GM23338 (cell line): ENCODE results near the gene SLC38A10. TPM values are rescaled to one million over a fixed set of nuclear protein-coding genes. Genes with fewer than 3 reads are reported as not detected.
A peak's percentile ranks its signal among the peaks of the same experiment; 100 is the strongest.

Experiments
- ATAC-seq: fragments of 200-7000 bp; cut with Tn5 transposase; 3 replicates; pipeline ENCODE4 v1.9.1; 2020
- DNase-seq: peaks from one replicate; pipeline ENCODE4 v3.0.0-alpha.2; 2015; ENCODE audit warnings: low spot score
- H2AFZ ChIP-seq: fragments of 200-600 bp; sonication (generic); 2 replicates; pipeline ENCODE4 v1.8.0; 2016; ENCODE audit warnings: antibody characterized with exemption, mild to moderate bottlenecking, moderate library complexity
- H3F3A ChIP-seq: fragments of 200-600 bp; sonication (generic); replicated peaks from 2 replicates; pipeline ENCODE4 v1.8.0; 2017; ENCODE audit warnings: antibody characterized with exemption, mixed run types, low read depth
- H3K27ac ChIP-seq: fragments of 200-600 bp; sonication (generic); 2 replicates; pipeline ENCODE4 v1.6.1; 2016; ENCODE audit warnings: low read depth
- H3K27me3 ChIP-seq: fragments of 200-600 bp; sonication (generic); 2 replicates; pipeline ENCODE4 v1.8.0; 2016; ENCODE audit warnings: mild to moderate bottlenecking, mixed run types, moderate library complexity; ENCODE audit not compliant: insufficient read depth
- H3K36me3 ChIP-seq: fragments of 200-600 bp; sonication (generic); 2 replicates; pipeline ENCODE4 v1.8.0; 2016; ENCODE audit warnings: mild to moderate bottlenecking; ENCODE audit not compliant: insufficient read depth
- H3K4me1 ChIP-seq: fragments of 200-600 bp; sonication (generic); 2 replicates; pipeline ENCODE4 v1.8.0; 2016; ENCODE audit warnings: mild to moderate bottlenecking, moderate library complexity; ENCODE audit not compliant: insufficient read depth
- H3K4me2 ChIP-seq: fragments of 200-600 bp; sonication (generic); 2 replicates; pipeline ENCODE4 v1.7.1; 2017; ENCODE audit warnings: mixed run types
- H3K4me3 ChIP-seq: fragments of 200-600 bp; sonication (generic); 2 replicates; pipeline ENCODE4 v1.6.1; 2016; ENCODE audit warnings: mixed run types
- H3K79me2 ChIP-seq: fragments of 200-600 bp; sonication (generic); replicated peaks from 2 replicates; pipeline ENCODE4 v1.8.0; 2017; ENCODE audit warnings: mild to moderate bottlenecking; ENCODE audit not compliant: insufficient read depth
- H3K9me2 ChIP-seq: fragments of 200-600 bp; sonication (generic); 2 replicates; pipeline ENCODE4 v1.8.0; 2017; ENCODE audit not compliant: insufficient read depth
- H4K20me1 ChIP-seq: fragments of 200-600 bp; sonication (generic); replicated peaks from 2 replicates; pipeline ENCODE4 v1.8.0; 2017; ENCODE audit warnings: mild to moderate bottlenecking; ENCODE audit not compliant: insufficient read depth
- H3K27ac Mint-ChIP-seq: 2 replicates; pipeline ENCODE4 v1.8.0; 2020; ENCODE audit warnings: inconsistent platforms, mild to moderate bottlenecking, moderate library complexity, mixed read lengths
- H3K27me3 Mint-ChIP-seq: 3 replicates; pipeline ENCODE4 v1.8.0; 2022; ENCODE audit warnings: low read depth, mild to moderate bottlenecking, moderate library complexity, mixed read lengths, inconsistent platforms; ENCODE audit not compliant: insufficient read depth, poor library complexity
- H3K36me3 Mint-ChIP-seq: 3 replicates; pipeline ENCODE4 v1.8.0; 2021; ENCODE audit warnings: low read depth, mild to moderate bottlenecking, inconsistent platforms, moderate library complexity, mixed read lengths
- H3K4me1 Mint-ChIP-seq: 3 replicates; pipeline ENCODE4 v1.8.0; 2020; ENCODE audit warnings: mild to moderate bottlenecking, inconsistent platforms, mixed read lengths
- H3K4me3 Mint-ChIP-seq: 3 replicates; pipeline ENCODE4 v1.8.0; 2021; ENCODE audit warnings: moderate library complexity, mild to moderate bottlenecking, inconsistent platforms, mixed read lengths
- H3K9me3 Mint-ChIP-seq: 3 replicates; pipeline ENCODE4 v1.8.0; 2020; ENCODE audit warnings: moderate library complexity, mild to moderate bottlenecking, inconsistent platforms, mixed read lengths
- EZH2 ChIP-seq: fragments of 200-600 bp; sonication (generic); IDR thresholded peaks from one replicate; pipeline ENCODE4 v1.8.0; 2017; ENCODE audit warnings: antibody characterized with exemption, mild to moderate bottlenecking, low read depth; ENCODE audit not compliant: unreplicated experiment
- ZNF114 ChIP-seq: fragments of 250-450 bp; sonication (Bioruptor Pico); IDR thresholded peaks from 2 replicates; pipeline ENCODE4 v1.5.0; 2020; ENCODE audit warnings: mild to moderate bottlenecking, moderate library complexity
- ZNF331 ChIP-seq: fragments of 250-450 bp; sonication (Bioruptor Pico); IDR thresholded peaks from 2 replicates; pipeline ENCODE4 v1.5.0; 2020; ENCODE audit warnings: low read depth, mild to moderate bottlenecking, moderate library complexity
- polyA plus RNA-seq: library from polyadenylated mRNA; unstranded; fragments of >200 nt; fragmentation: Nextera tagmentation; extraction: Ambion mirVana; gene quantifications from 2 replicates; pipeline ENCODE4 v1.2.1, GENCODE V29; 2016
- total RNA-seq: library from RNA; depleted of rRNA; stranded (reverse); fragments of >200 nt; shearing (Covaris generic); gene quantifications from 2 replicates; pipeline ENCODE4 v1.2.3, GENCODE V29; 2014
- TF ChIP-seq, protein P1 (sequence below), 2 experiments: fragments of 200-600 bp in 1 of 2; sonication (generic) in 1 of 2; conservative IDR thresholded peaks; 2 replicates each; pipeline versions ENCODE4 v1.5.1 to v1.6.1; 2016 to 2017; ENCODE audit warnings: antibody characterized with exemption in 2 of 2, low read depth in 2 of 2, mild to moderate bottlenecking in 2 of 2, moderate library complexity in 1 of 2
- TF ChIP-seq, protein P2 (sequence below): IDR thresholded peaks from one replicate; pipeline ENCODE4 v1.6.1; 2018; ENCODE audit warnings: antibody characterized with exemption; ENCODE audit not compliant: unreplicated experiment

SLC38A10 gene
- total and polyA plus RNA-seq, 2 experiments from 2014 or later: 17.1 to 55.8 TPM

DNA sequence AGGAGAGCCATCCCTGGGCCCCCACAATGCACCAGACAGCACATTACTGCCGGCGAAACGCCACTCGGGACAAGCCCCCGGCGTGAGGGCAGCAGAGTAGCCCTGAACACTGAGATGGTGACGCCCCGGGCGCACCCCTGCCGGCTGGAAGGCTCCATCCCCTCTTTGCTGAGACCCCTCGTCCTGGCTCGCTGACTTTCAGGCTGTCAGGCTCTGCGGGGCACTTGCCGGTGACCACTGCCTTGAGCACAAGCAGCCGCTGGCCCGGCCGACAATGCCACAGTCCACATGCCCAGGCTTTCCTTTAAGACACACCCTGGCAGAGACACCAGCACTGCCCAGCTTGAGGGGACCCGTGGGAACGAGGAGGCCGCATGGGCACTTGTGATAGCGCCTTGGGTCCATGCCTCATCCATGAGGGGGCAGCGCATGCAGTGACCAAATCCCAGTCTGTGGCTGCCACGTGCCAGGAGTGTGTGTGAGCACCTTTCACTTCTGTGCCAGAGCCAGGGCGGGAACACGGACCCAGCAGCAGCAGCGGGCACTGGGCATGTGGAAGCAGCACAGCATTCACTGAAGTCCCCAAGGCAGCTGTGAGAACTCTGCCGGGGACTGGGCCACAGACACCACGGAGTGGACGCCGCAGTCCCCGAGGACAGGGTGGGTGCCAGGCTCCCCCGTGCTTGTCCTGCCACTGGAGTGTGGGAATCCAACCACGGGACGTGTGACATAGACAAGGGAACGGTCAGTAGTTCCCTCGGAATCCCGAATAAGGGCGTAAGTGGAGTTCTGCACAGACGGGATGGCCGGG is 31.5 kb downstream of the SLC38A10 start:
- Mint-ChIP-seq H3K27ac (no peak overlapping the region), H3K4me1 (no peaks in the 10 kb centered on the region; the same call in 2 of the 3 replicates), H3K27me3 (peaks cover 6% of the 10 kb centered on the region), H3K36me3 (peaks cover 3% of the 10 kb centered on the region; the same call in 2 of the 3 replicates), H3K9me3 (no peaks in the 10 kb centered on the region), H3K4me3 (no peak overlapping the region)
- no peaks in the 10 kb centered on the region for H3F3A ChIP-seq
- no peak for ATAC-seq
- no peak overlapping the region for H3K27ac ChIP-seq
- H3K79me2 ChIP-seq: no peaks in the 10 kb centered on the region
- TF ChIP-seq, protein P1, sequence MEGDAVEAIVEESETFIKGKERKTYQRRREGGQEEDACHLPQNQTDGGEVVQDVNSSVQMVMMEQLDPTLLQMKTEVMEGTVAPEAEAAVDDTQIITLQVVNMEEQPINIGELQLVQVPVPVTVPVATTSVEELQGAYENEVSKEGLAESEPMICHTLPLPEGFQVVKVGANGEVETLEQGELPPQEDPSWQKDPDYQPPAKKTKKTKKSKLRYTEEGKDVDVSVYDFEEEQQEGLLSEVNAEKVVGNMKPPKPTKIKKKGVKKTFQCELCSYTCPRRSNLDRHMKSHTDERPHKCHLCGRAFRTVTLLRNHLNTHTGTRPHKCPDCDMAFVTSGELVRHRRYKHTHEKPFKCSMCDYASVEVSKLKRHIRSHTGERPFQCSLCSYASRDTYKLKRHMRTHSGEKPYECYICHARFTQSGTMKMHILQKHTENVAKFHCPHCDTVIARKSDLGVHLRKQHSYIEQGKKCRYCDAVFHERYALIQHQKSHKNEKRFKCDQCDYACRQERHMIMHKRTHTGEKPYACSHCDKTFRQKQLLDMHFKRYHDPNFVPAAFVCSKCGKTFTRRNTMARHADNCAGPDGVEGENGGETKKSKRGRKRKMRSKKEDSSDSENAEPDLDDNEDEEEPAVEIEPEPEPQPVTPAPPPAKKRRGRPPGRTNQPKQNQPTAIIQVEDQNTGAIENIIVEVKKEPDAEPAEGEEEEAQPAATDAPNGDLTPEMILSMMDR (conservative IDR thresholded peaks at IDR 0.05; ENCODE audit: low read depth in 2 of 2): peak in 1 of 2 experiments; percentile 12; a peak in 1 of 4 replicates
- TF ChIP-seq ZNF114 (CRISPR knock-in tag): no peak
- no peak overlapping the region for H3K4me3 ChIP-seq
- H4K20me1 ChIP-seq: no peaks in the 10 kb centered on the region
- no peak overlapping the region for H2AFZ ChIP-seq
- DNase-seq: no peak
- no peaks in the 10 kb centered on the region for H3K36me3 ChIP-seq
- no peaks in the 10 kb centered on the region for H3K9me2 ChIP-seq
- H3K4me2 ChIP-seq: no peak overlapping the region
- H3K27me3 ChIP-seq: no peaks in the 10 kb centered on the region
- H3K4me1 ChIP-seq: no peaks in the 10 kb centered on the region

DNA sequence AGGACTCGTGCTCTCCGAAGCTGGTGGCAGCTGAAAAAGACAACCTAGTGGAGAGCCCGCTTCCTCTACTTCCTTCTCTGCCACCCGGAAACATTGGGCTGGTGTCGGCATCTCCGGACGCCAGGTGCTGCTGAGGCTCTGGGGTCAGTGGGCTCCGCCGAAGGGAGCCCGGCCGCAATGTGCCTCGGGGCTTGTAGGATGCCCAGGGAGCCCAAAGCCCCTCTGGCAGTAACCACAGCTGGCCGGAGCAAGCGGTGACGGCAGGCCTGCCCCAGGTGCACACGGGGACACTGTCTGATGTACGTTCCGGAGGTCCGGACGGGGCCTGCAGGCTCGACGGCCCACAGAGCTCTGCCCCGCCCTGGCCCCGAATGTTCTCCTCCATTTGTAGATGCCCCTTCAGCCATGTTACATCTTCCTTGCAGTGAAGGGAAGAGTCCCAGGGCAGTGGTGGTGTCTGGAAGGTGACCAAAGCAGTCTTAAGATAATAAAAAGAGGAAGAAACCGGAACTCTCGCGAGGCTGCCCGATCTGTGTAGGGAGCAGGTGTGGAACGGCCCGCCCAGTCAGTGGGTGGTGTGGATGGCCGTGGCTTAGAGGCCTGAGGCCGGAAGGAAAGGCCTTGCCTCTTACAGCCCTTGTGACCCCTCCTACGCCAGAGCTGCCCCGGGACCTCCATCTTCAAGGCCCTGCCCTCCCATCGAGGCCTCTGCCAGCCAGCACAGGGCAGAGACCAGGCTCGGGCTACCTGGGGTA is 33.3 kb downstream of the SLC38A10 start:
- no peaks in the 10 kb centered on the region for H3K9me2 ChIP-seq
- no peak overlapping the region for H2AFZ ChIP-seq
- peaks cover 3% of the 10 kb centered on the region; the same call in 2 of the 3 replicates for H3K36me3 Mint-ChIP-seq
- no peaks in the 10 kb centered on the region for H3K36me3 ChIP-seq
- H3K27me3 ChIP-seq: no peaks in the 10 kb centered on the region
- no peak overlapping the region for H3K27ac ChIP-seq
- ATAC-seq (no peak), DNase-seq (no peak)
- no peaks in the 10 kb centered on the region for H4K20me1 ChIP-seq
- H3K4me3 Mint-ChIP-seq: no peak overlapping the region
- no peaks in the 10 kb centered on the region for H3K9me3 Mint-ChIP-seq
- H3K79me2 ChIP-seq: no peaks in the 10 kb centered on the region
- no peak overlapping the region for H3K27ac Mint-ChIP-seq
- no peaks in the 10 kb centered on the region; the same call in 2 of the 3 replicates for H3K4me1 Mint-ChIP-seq
- H3K4me1 ChIP-seq: no peaks in the 10 kb centered on the region
- H3F3A ChIP-seq: no peaks in the 10 kb centered on the region
- no peak overlapping the region for H3K4me2 ChIP-seq
- H3K4me3 ChIP-seq: no peak overlapping the region
- H3K27me3 Mint-ChIP-seq: peaks cover 8% of the 10 kb centered on the region
- TF ChIP-seq ZNF114 (CRISPR knock-in tag) (no peak), EZH2 (no peak), ZNF331 (CRISPR knock-in tag) (no peak)
- TF ChIP-seq, protein P2, sequence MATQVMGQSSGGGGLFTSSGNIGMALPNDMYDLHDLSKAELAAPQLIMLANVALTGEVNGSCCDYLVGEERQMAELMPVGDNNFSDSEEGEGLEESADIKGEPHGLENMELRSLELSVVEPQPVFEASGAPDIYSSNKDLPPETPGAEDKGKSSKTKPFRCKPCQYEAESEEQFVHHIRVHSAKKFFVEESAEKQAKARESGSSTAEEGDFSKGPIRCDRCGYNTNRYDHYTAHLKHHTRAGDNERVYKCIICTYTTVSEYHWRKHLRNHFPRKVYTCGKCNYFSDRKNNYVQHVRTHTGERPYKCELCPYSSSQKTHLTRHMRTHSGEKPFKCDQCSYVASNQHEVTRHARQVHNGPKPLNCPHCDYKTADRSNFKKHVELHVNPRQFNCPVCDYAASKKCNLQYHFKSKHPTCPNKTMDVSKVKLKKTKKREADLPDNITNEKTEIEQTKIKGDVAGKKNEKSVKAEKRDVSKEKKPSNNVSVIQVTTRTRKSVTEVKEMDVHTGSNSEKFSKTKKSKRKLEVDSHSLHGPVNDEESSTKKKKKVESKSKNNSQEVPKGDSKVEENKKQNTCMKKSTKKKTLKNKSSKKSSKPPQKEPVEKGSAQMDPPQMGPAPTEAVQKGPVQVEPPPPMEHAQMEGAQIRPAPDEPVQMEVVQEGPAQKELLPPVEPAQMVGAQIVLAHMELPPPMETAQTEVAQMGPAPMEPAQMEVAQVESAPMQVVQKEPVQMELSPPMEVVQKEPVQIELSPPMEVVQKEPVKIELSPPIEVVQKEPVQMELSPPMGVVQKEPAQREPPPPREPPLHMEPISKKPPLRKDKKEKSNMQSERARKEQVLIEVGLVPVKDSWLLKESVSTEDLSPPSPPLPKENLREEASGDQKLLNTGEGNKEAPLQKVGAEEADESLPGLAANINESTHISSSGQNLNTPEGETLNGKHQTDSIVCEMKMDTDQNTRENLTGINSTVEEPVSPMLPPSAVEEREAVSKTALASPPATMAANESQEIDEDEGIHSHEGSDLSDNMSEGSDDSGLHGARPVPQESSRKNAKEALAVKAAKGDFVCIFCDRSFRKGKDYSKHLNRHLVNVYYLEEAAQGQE: no peak
- TF ChIP-seq, protein P1 (conservative IDR thresholded peaks at IDR 0.05; ENCODE audit: low read depth in 2 of 2): no peak
